B cell (primary cell): ENCODE results near the gene ONECUT3. TPM values are rescaled to one million over a fixed set of nuclear protein-coding genes. Genes with fewer than 3 reads are reported as not detected.
A peak's percentile ranks its signal among the peaks of the same experiment; 100 is the strongest.

Source experiments
- ATAC-seq: fragments of 200-7000 bp; cut with Tn5 transposase; one replicate; pipeline ENCODE4 v1.10.0; 2021; ENCODE audit warnings: low read depth, mild to moderate bottlenecking, moderate number of reproducible peaks, moderate library complexity
- CTCF ChIA-PET: fragments of 350-600 bp; sonication (Branson Sonifier 250); formaldehyde crosslinking; loops from one replicate; lab custom pipeline; 2021; ENCODE audit warnings: antibody characterized with exemption, inconsistent platforms; lab: Charles Lee
- POLR2A ChIA-PET: fragments of 350-600 bp; sonication (Branson Sonifier 250); formaldehyde crosslinking; loops from one replicate; lab custom pipeline; 2021; ENCODE audit warnings: antibody characterized with exemption; lab: Charles Lee
- DNase-seq: peaks from one replicate; pipeline ENCODE4 v3.0.0; 2013
- H2AFZ ChIP-seq: 2 replicates; pipeline ENCODE4 v1.6.1; 2012; ENCODE audit warnings: mild to moderate bottlenecking, low read depth, low read length; ENCODE audit not compliant: insufficient read depth, poor library complexity, severe bottlenecking
- H3K27ac ChIP-seq, 2 donors: 1 replicate in 1 of 2; 2 replicates in 1 of 2; pipeline ENCODE4 v1.5.1; 2012 to 2013; ENCODE audit warnings: low read length in 2 of 2, mild to moderate bottlenecking in 2 of 2, moderate library complexity in 1 of 2
- H3K27me3 ChIP-seq, 4 experiments: fragments of 200-600 bp in 1 of 4; sonication (generic) in 1 of 4; replicated peaks in 1 of 4; 1 replicate in 2 of 4; 2 replicates in 2 of 4; pipeline versions ENCODE4 v1.6.1 to v1.7.0; 2013 to 2016; ENCODE audit warnings: low read length in 3 of 4, mild to moderate bottlenecking in 2 of 4, mixed read lengths in 1 of 4, moderate library complexity in 1 of 4; ENCODE audit not compliant: insufficient read depth in 4 of 4, control insufficient read depth in 3 of 4; ENCODE audit errors: control extremely low read depth in 1 of 4
- H3K36me3 ChIP-seq, 2 experiments: replicated peaks in 1 of 2; 1 replicate in 1 of 2; 2 replicates in 1 of 2; pipeline versions ENCODE4 v1.6.1 to v1.7.1; 2013; ENCODE audit warnings: low read length in 1 of 2; ENCODE audit not compliant: insufficient read depth in 2 of 2, control insufficient read depth in 1 of 2; ENCODE audit errors: control extremely low read depth in 1 of 2, extremely low read depth in 1 of 2
- H3K4me1 ChIP-seq, 2 donors: fragments of 200-600 bp in 1 of 2; sonication (generic) in 1 of 2; 1 replicate in 1 of 2; 2 replicates in 1 of 2; pipeline versions ENCODE4 v1.5.1 to v1.6.1; 2013 to 2017; ENCODE audit warnings: low read length in 2 of 2; ENCODE audit not compliant: control insufficient read depth in 2 of 2, insufficient read depth in 2 of 2
- H3K4me2 ChIP-seq: replicated peaks from 2 replicates; pipeline ENCODE3; 2012; ENCODE audit warnings: mild to moderate bottlenecking, low read depth, low read length; ENCODE audit not compliant: poor library complexity, severe bottlenecking
- H3K4me3 ChIP-seq, 5 experiments: fragments of 200-600 bp in 1 of 5; sonication (generic) in 1 of 5; 1 replicate in 3 of 5; 2 replicates in 2 of 5; pipeline versions ENCODE4 v1.5.1 to v1.7.0; 2011 to 2016; ENCODE audit warnings: low read length in 4 of 5, mild to moderate bottlenecking in 4 of 5, low read depth in 2 of 5, control low read depth in 1 of 5, moderate library complexity in 1 of 5; ENCODE audit not compliant: insufficient read depth in 1 of 5; ENCODE audit errors: control extremely low read depth in 1 of 5, extremely low read depth in 1 of 5
- H3K79me2 ChIP-seq: fragments of 200-600 bp; sonication (generic); one replicate; pipeline ENCODE4 v1.6.0; 2016; ENCODE audit warnings: low read length; ENCODE audit not compliant: control insufficient read depth, insufficient read depth
- H3K9ac ChIP-seq: fragments of 200-600 bp; sonication (generic); 2 replicates; pipeline ENCODE4 v1.6.1; 2017; ENCODE audit warnings: mild to moderate bottlenecking, low read length, moderate library complexity
- H3K9me3 ChIP-seq, 3 donors: one replicate each; pipeline versions ENCODE4 v1.6.1 to v1.7.1; 2013; ENCODE audit warnings: low read length in 2 of 3; ENCODE audit not compliant: control insufficient read depth in 2 of 3, insufficient read depth in 1 of 3; ENCODE audit errors: control extremely low read depth in 1 of 3
- H4K20me1 ChIP-seq: 2 replicates; pipeline ENCODE4 v1.6.0; 2012; ENCODE audit warnings: mild to moderate bottlenecking, low read length; ENCODE audit not compliant: insufficient read depth, control insufficient read depth, poor library complexity, severe bottlenecking
- H3K27ac Mint-ChIP-seq: one replicate; pipeline ENCODE4 v1.8.0; 2021; ENCODE audit warnings: mixed read lengths
- H3K27me3 Mint-ChIP-seq: one replicate; pipeline ENCODE4 v1.8.0; 2021; ENCODE audit warnings: mixed read lengths
- H3K4me1 Mint-ChIP-seq: one replicate; pipeline ENCODE4 v1.8.0; 2021; ENCODE audit warnings: mixed read lengths
- H3K4me3 Mint-ChIP-seq: one replicate; pipeline ENCODE4 v1.8.0; 2021; ENCODE audit warnings: mixed read lengths
- H3K9me3 Mint-ChIP-seq: one replicate; pipeline ENCODE4 v1.8.0; 2022; ENCODE audit warnings: mixed read lengths; ENCODE audit not compliant: insufficient read depth
- EZH2 ChIP-seq: IDR thresholded peaks from 2 replicates; pipeline ENCODE4 v1.6.1; 2012; ENCODE audit warnings: borderline replicate concordance, low read depth, mild to moderate bottlenecking, moderate library complexity, low read length; ENCODE audit not compliant: insufficient read depth, poor library complexity, severe bottlenecking
- WGBS: methylation state at CpG from one replicate; pipeline ENCODE4 v1.1.5; 2013; ENCODE audit warnings: missing lambda C conversion rate; ENCODE audit not compliant: insufficient coverage; 5-methylcytosine and 5-hydroxymethylcytosine counted together
- intact Hi-C: fragments of 100-400 bp; cut with micrococcal nuclease; formaldehyde crosslinking; loops from one replicate; pipeline ENCODE4 v1.10.0; 2022
- polyA plus RNA-seq: library from polyadenylated mRNA; depleted of rRNA; stranded (reverse); fragments of >200 nt; gene quantifications from 2 replicates; pipeline ENCODE4 v1.2.3, GENCODE V29; 2012
- total RNA-seq, 2 donors: library from RNA; stranded (reverse); fragments of 120-200 nt in 1 of 2; gene quantifications; 1 replicate in 1 of 2; 2 replicates in 1 of 2; pipeline versions ENCODE4 v1.2.3 to v1.2.4, GENCODE V29; 2013 to 2022
- TF ChIP-seq, protein P1 (sequence below): fragments of 200-600 bp; IDR thresholded peaks from one replicate; pipeline ENCODE4 v1.8.0; 2022; ENCODE audit warnings: antibody characterized with exemption, mild to moderate bottlenecking

The ONECUT3 gene
- total and polyA plus RNA-seq, 2 donors (not counting 1 experiment from before 2014, with no cell fraction given), result not detected

GRCh38 chr19:1809678-1810077, 56.4 kb downstream of the ONECUT3 start:
- POLR2A ChIA-PET, result interaction anchor here (0.6 kb wide), 1 partner anchor 613 kb away, joined by 11 read pairs; no protein-coding TSS in a partner anchor
- no peaks in the 10 kb centered on the region for H3K9me3 Mint-ChIP-seq
- Histone ChIP-seq H2AFZ (no peak overlapping the region), H3K4me3 (no peak overlapping the region), H3K36me3 (no peaks in the 10 kb centered on the region), H3K9me3 (peaks cover 0 to 5% (median 0%) of the 10 kb centered on the region in 3 donors), H3K4me1 (peaks cover 9 to 19% of the 10 kb centered on the region in 2 donors), H3K27me3 (no peaks in the 10 kb centered on the region), H4K20me1 (peaks cover 12% of the 10 kb centered on the region), H3K79me2 (no peaks in the 10 kb centered on the region), H3K4me2 (no peak overlapping the region), H3K27ac (no peak overlapping the region), H3K9ac (no peak overlapping the region)
- TF ChIP-seq EZH2, result no peak
- TF ChIP-seq, protein P1, sequence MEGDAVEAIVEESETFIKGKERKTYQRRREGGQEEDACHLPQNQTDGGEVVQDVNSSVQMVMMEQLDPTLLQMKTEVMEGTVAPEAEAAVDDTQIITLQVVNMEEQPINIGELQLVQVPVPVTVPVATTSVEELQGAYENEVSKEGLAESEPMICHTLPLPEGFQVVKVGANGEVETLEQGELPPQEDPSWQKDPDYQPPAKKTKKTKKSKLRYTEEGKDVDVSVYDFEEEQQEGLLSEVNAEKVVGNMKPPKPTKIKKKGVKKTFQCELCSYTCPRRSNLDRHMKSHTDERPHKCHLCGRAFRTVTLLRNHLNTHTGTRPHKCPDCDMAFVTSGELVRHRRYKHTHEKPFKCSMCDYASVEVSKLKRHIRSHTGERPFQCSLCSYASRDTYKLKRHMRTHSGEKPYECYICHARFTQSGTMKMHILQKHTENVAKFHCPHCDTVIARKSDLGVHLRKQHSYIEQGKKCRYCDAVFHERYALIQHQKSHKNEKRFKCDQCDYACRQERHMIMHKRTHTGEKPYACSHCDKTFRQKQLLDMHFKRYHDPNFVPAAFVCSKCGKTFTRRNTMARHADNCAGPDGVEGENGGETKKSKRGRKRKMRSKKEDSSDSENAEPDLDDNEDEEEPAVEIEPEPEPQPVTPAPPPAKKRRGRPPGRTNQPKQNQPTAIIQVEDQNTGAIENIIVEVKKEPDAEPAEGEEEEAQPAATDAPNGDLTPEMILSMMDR, result no peak
- no peak overlapping the region for H3K4me3 Mint-ChIP-seq
- H3K4me1 Mint-ChIP-seq, result peaks cover 12% of the 10 kb centered on the region
- no peaks in the 10 kb centered on the region for H3K27me3 Mint-ChIP-seq
- CTCF ChIA-PET, result interaction anchor here (1.1 kb wide), 1 partner anchor 259 kb away, joined by 3 read pairs; no protein-coding TSS in a partner anchor
- 92% methylated on average over 16 of the region's 18 CpGs for WGBS
- H3K27ac Mint-ChIP-seq, result no peak overlapping the region
- intact Hi-C loops, result loop anchor here (5.0 kb wide), 1 partner anchor 618 kb away; the partner anchor contains the start of gene TIMM13
- ATAC-seq (no peak), DNase-seq (no peak)

DNA sequence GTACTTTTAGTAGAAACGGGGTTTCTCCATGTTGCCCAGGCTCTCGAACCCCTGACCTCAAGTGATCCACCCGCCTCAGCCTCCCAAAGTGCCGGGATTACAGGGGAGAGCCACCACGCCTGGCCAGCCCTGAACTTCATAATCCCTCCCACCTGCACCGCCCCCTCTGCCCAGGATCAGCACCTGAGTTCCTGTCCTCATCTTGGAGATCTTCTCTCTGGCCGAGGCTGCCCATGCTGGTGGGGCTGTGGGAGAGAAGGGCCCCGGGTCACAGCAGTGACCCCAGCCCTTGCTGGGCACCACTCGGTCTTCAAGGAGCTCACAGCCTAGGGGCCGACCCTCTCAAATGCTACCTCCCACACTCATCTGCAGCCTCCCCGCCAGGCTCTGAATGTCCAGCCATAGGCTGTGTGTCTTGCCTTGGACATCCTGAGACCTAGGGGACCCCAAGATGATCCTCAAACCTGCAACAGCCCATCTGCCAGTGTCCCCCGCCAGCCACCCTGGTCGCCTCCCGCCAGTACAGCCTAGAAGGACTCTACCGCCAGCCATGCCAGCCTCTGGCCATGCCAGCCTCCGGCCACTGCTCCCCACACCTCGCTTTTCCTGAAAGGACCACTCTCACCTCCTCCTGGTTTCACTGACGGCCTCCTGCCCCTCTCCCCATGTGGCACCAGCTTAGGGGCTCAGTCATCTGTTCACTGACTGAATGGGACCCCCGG, 57.3 kb downstream of the ONECUT3 start:
- no peak overlapping the region for H3K4me3 ChIP-seq
- H2AFZ ChIP-seq, result no peak overlapping the region
- Mint-ChIP-seq H3K27ac (no peak overlapping the region), H3K9me3 (no peaks in the 10 kb centered on the region), H3K4me3 (peak overlapping the region; percentile 97), H3K27me3 (no peaks in the 10 kb centered on the region), H3K4me1 (peaks cover 12% of the 10 kb centered on the region)
- H3K27me3 ChIP-seq, result no peaks in the 10 kb centered on the region
- H3K9ac ChIP-seq, result no peak overlapping the region
- peaks cover 0 to 7% of the 10 kb centered on the region in 2 experiments for H3K36me3 ChIP-seq
- intact Hi-C loops, result loop anchor here (5.0 kb wide), 1 partner anchor 617 kb away; the partner anchor contains the start of gene TIMM13
- no peak for ATAC-seq
- POLR2A ChIA-PET, result interaction anchor here (0.6 kb wide), 1 partner anchor 612 kb away, joined by 11 read pairs; no protein-coding TSS in a partner anchor
- DNase-seq, result no peak
- H3K27ac ChIP-seq, result no peak overlapping the region
- WGBS, result 93% methylated on average over 18 of the region's 19 CpGs
- H3K79me2 ChIP-seq, result no peaks in the 10 kb centered on the region
- H4K20me1 ChIP-seq, result peaks cover 13% of the 10 kb centered on the region
- TF ChIP-seq, protein P1, result no peak
- TF ChIP-seq EZH2, result no peak
- H3K4me1 ChIP-seq, result peaks cover 9 to 19% of the 10 kb centered on the region in 2 donors
- CTCF ChIA-PET, result interaction anchor here (2.0 kb wide), 1 partner anchor 16 kb away, joined by 5 read pairs; no protein-coding TSS in a partner anchor
- peaks cover 0 to 5% (median 0%) of the 10 kb centered on the region in 3 donors for H3K9me3 ChIP-seq
- H3K4me2 ChIP-seq, result no peak overlapping the region
